Caco-2 (cell line): ENCODE measurements around the gene STAM. TPM values are rescaled to one million over a fixed set of nuclear protein-coding genes. Genes with fewer than 3 reads are reported as not detected.
A peak's percentile ranks its signal among the peaks of the same experiment; 100 is the strongest.

Experiments
- BruUV-seq: library from RNA; stranded (reverse); fragments of 400-500 nt; replicated peaks from 2 replicates; lab custom pipeline; 2021; lab: Mats Ljungman, UMichigan
- CTCF ChIA-PET: fragments of 300-600 bp; sonication (Branson Sonifier 250); formaldehyde crosslinking; loops from one replicate; lab custom pipeline; 2022; ENCODE audit warnings: antibody characterized with exemption; lab: Charles Lee
- POLR2A ChIA-PET: fragments of 300-600 bp; sonication (Branson Sonifier 250); formaldehyde crosslinking; loops from one replicate; lab custom pipeline; 2022; ENCODE audit warnings: antibody characterized with exemption; lab: Charles Lee
- DNase-seq, 2 experiments: peaks; one replicate each; pipeline versions ENCODE4 v3.0.0 to v3.0.0-alpha.2; 2020 to 2022
- H3K27me3 ChIP-seq: replicated peaks from 2 replicates; pipeline ENCODE4 v1.6.0; 2011; ENCODE audit warnings: low read length; ENCODE audit not compliant: control insufficient read depth, insufficient read depth
- H3K36me3 ChIP-seq: 2 replicates; pipeline ENCODE4 v1.5.1; 2011; ENCODE audit warnings: low read length; ENCODE audit not compliant: control insufficient read depth, insufficient read depth
- H3K4me1 ChIP-seq: fragments of 250-450 bp; sonication (Bioruptor Pico); 2 replicates; pipeline ENCODE4 v1.5.1; 2020; ENCODE audit warnings: mild to moderate bottlenecking
- H3K4me3 ChIP-seq: 2 replicates; pipeline ENCODE4 v1.5.1; 2011; ENCODE audit warnings: low read depth, mild to moderate bottlenecking, control low read depth, low read length
- H3K9me3 ChIP-seq: fragments of 250-450 bp; sonication (Bioruptor Pico); 2 replicates; pipeline ENCODE4 v1.5.1; 2020; ENCODE audit warnings: mild to moderate bottlenecking, moderate library complexity
- H3K27ac Mint-ChIP-seq: one replicate; pipeline ENCODE4 v1.8.0; 2022; ENCODE audit warnings: mixed read lengths; ENCODE audit not compliant: unreplicated experiment
- H3K27me3 Mint-ChIP-seq: one replicate; pipeline ENCODE4 v1.8.0; 2022; ENCODE audit warnings: mixed read lengths; ENCODE audit not compliant: insufficient read depth, unreplicated experiment
- H3K36me3 Mint-ChIP-seq: one replicate; pipeline ENCODE4 v1.8.0; 2022; ENCODE audit warnings: mild to moderate bottlenecking, mixed read lengths; ENCODE audit not compliant: insufficient read depth, unreplicated experiment
- H3K4me1 Mint-ChIP-seq: one replicate; pipeline ENCODE4 v1.8.0; 2022; ENCODE audit warnings: low read depth, mixed read lengths; ENCODE audit not compliant: unreplicated experiment
- H3K4me3 Mint-ChIP-seq: one replicate; pipeline ENCODE4 v1.8.0; 2022; ENCODE audit warnings: mild to moderate bottlenecking, moderate library complexity, mixed read lengths; ENCODE audit not compliant: unreplicated experiment
- H3K9me3 Mint-ChIP-seq: one replicate; pipeline ENCODE4 v1.8.0; 2022; ENCODE audit warnings: mixed read lengths; ENCODE audit not compliant: unreplicated experiment
- CTCF ChIP-seq, 2 experiments: fragments of 200-600 bp in 1 of 2; IDR thresholded peaks; 1 replicate in 1 of 2; 2 replicates in 1 of 2; pipeline versions ENCODE4 v1.5.1 to v1.8.0; 2011 to 2022; ENCODE audit warnings: antibody characterized with exemption in 1 of 2, control low read depth in 1 of 2, inconsistent platforms in 1 of 2, low read depth in 1 of 2, low read length in 1 of 2, mild to moderate bottlenecking in 1 of 2, moderate library complexity in 1 of 2; ENCODE audit not compliant: insufficient read depth in 1 of 2, severe bottlenecking in 1 of 2, unreplicated experiment in 1 of 2
- intact Hi-C: fragments of 100-400 bp; cut with micrococcal nuclease; formaldehyde crosslinking; loops from one replicate; pipeline ENCODE4 v1.10.0; 2022; ENCODE audit not compliant: unreplicated experiment
- total RNA-seq: library from RNA; stranded (reverse); gene quantifications from 2 replicates; pipeline ENCODE4 v1.2.3, GENCODE V29; 2022

Gene STAM
- total RNA-seq, 1 experiment from 2014 or later: 51.9 TPM

GRCh38 chr10:17655009-17655408 is 11.1 kb downstream of the STAM start:
- Histone ChIP-seq H3K9me3 (peaks cover 4% of the 10 kb centered on the region; the same call in 1 of the 2 replicates), H3K4me3 (no peak overlapping the region), H3K36me3 (0 out of 2 replicates have a peak, but pooled peaks cover 1% of the 10 kb centered on the region), H3K4me1 (peaks cover 53% of the 10 kb centered on the region), H3K27me3 (no peaks in the 10 kb centered on the region)
- H3K9me3 Mint-ChIP-seq: no peaks in the 10 kb centered on the region
- no TSS peak for BruUV-seq
- intact Hi-C loops: loop anchor here (1.0 kb wide), 1 partner anchor 11 kb away; the partner anchor contains the start of gene STAM
- ChIA-PET POLR2A (no interaction called here), CTCF (no interaction called here)
- no peak overlapping the region for H3K4me3 Mint-ChIP-seq
- DNase-seq: no peak
- peaks cover 20% of the 10 kb centered on the region for H3K36me3 Mint-ChIP-seq
- TF ChIP-seq CTCF (IDR thresholded peaks at IDR 0.05; ENCODE audit: insufficient read depth in 1 of 2, low read depth in 1 of 2, low read length in 1 of 2, severe bottlenecking in 1 of 2, unreplicated experiment in 1 of 2): no peak
- H3K27me3 Mint-ChIP-seq: no peaks in the 10 kb centered on the region
- H3K4me1 Mint-ChIP-seq: peaks cover 35% of the 10 kb centered on the region
- H3K27ac Mint-ChIP-seq: no peak overlapping the region

- Mint-ChIP-seq H3K4me3 (peak overlapping the region; percentile 47), H3K9me3 (no peaks in the 10 kb centered on the region), H3K27me3 (no peaks in the 10 kb centered on the region), H3K27ac (peak overlapping the region; percentile 90), H3K4me1 (peaks cover 35% of the 10 kb centered on the region), H3K36me3 (peaks cover 19% of the 10 kb centered on the region)
- Histone ChIP-seq H3K36me3 (0 out of 2 replicates have a peak, but pooled peaks cover 1% of the 10 kb centered on the region), H3K9me3 (peaks cover 4% of the 10 kb centered on the region; the same call in 1 of the 2 replicates), H3K4me1 (peaks cover 47% of the 10 kb centered on the region), H3K4me3 (no peak overlapping the region), H3K27me3 (no peaks in the 10 kb centered on the region)
- POLR2A ChIA-PET: interaction anchor here (0.7 kb wide), 1 partner anchor 11 kb away, joined by 10 read pairs; no protein-coding TSS in a partner anchor
- CTCF ChIA-PET: no interaction called here
- intact Hi-C loops: loop anchor here (1.0 kb wide), 1 partner anchor 11 kb away; the partner anchor contains the start of gene STAM
- BruUV-seq: no TSS peak
- DNase-seq: no peak
- TF ChIP-seq CTCF (IDR thresholded peaks at IDR 0.05; ENCODE audit: insufficient read depth in 1 of 2, low read depth in 1 of 2, low read length in 1 of 2, severe bottlenecking in 1 of 2, unreplicated experiment in 1 of 2): no peak
Measured at GRCh38 chr10:17655567-17656146, 11.7 kb downstream of the STAM start.

- Histone ChIP-seq H3K27me3 (no peaks in the 10 kb centered on the region), H3K4me1 (peaks cover 35% of the 10 kb centered on the region), H3K36me3 (0 out of 2 replicates have a peak, but pooled peaks cover 1% of the 10 kb centered on the region), H3K9me3 (peaks cover 4% of the 10 kb centered on the region; the same call in 1 of the 2 replicates), H3K4me3 (no peak overlapping the region)
- Mint-ChIP-seq H3K9me3 (no peaks in the 10 kb centered on the region), H3K4me3 (no peak overlapping the region), H3K27me3 (no peaks in the 10 kb centered on the region), H3K4me1 (peaks cover 26% of the 10 kb centered on the region), H3K27ac (peak overlapping the region; percentile 90), H3K36me3 (peaks cover 14% of the 10 kb centered on the region)
- no peak for TF ChIP-seq CTCF (IDR thresholded peaks at IDR 0.05; ENCODE audit: insufficient read depth in 1 of 2, low read depth in 1 of 2, low read length in 1 of 2, severe bottlenecking in 1 of 2, unreplicated experiment in 1 of 2)
- DNase-seq: no peak
- no TSS peak for BruUV-seq
- POLR2A ChIA-PET: no interaction called here
- intact Hi-C loops: no loop called here
- CTCF ChIA-PET: interaction anchor here (1.8 kb wide), 1 partner anchor 40 kb away, joined by 9 read pairs; the partner anchor contains the start of gene HACD1
Measured at GRCh38 chr10:17657103-17657500, 13.2 kb downstream of the STAM start.
